GM12872 (cell line): ENCODE results near the gene ANKRD13D.

Experiments used
- TF ChIP-seq, protein P1 (sequence below): IDR thresholded peaks from 3 replicates; pipeline ENCODE4 v1.5.1; 2011; ENCODE audit warnings: low read depth, mild to moderate bottlenecking, low read length, moderate library complexity; ENCODE audit not compliant: insufficient read depth

The ANKRD13D gene

DNA sequence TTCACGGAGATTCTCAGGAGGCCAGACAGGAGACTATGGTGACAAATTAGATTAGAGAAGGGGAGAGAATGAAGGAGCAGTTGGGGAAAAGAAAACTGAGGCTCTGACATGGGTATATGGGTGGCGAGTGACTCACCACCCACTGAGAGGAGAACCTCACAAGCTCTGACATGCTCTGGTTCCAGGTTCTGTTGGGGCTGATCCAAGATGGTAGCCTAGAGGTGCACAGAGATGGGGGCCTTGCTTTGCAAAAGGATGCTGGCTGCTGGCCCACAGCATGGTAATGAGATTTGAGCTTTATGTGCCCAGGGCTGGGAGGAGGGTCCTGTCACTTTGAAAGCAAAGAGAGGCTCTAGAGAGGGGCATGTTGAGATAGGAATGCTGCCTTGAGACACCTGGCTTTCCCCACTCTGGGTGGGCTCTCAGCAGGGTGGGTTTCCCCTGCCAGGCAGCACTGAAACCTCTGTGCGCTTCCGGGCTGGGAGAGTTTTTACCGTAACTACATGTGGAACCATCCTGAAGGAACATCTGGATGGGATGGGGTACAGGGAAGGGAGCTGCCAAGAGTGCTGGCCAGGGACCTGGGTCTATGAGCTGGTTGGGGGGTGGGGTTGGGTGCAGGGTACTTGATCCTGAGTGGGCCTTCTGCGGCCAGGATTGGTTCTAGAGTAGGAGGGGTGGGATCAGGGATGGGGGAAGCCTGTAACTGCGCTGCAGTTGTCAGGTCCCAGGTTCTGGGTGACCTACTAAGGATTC, 24.0 kb upstream of the ANKRD13D start:
- TF ChIP-seq, protein P1, sequence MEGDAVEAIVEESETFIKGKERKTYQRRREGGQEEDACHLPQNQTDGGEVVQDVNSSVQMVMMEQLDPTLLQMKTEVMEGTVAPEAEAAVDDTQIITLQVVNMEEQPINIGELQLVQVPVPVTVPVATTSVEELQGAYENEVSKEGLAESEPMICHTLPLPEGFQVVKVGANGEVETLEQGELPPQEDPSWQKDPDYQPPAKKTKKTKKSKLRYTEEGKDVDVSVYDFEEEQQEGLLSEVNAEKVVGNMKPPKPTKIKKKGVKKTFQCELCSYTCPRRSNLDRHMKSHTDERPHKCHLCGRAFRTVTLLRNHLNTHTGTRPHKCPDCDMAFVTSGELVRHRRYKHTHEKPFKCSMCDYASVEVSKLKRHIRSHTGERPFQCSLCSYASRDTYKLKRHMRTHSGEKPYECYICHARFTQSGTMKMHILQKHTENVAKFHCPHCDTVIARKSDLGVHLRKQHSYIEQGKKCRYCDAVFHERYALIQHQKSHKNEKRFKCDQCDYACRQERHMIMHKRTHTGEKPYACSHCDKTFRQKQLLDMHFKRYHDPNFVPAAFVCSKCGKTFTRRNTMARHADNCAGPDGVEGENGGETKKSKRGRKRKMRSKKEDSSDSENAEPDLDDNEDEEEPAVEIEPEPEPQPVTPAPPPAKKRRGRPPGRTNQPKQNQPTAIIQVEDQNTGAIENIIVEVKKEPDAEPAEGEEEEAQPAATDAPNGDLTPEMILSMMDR: no peak

DNA sequence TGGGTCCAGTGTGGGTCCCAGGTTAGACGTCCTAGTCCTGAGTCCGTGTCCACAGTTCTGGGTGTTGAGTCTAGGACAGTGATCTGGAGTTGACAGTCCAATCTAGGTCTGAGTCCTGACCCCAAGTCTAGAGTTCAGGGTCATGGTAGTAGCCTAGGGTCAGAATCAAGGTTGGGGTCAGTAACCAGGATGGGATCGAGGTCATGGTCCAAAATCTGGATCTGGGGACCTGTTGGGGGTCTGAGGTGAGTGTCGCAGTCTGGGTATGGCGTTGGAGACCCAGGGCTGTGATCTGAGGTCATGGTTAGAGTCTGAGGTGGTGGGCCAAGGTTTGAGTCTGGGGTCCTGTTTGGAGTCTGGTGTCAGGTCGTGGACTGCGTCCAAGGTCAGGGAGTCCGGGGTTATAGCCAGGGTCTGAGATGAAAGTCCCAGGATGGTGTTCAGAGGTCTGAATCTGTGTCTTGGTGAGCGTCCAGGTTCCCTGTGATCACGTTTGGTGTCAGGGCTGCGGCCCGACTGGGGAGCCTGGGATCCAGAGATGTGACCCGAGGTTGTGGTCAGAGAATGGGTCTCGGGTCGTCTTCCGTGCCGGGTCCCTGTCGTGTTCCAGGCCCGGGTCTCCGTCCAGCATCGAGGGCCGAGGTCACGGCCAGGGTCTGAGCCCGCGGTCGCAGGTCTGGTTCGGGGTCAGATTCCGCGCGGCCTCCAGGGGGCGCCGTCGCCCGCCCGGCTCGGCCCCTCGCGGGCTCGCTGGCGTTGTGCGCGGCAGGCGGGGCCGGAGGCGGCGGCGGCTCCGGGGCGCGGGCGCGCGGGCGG, 23.3 kb upstream of the ANKRD13D start:
- TF ChIP-seq, protein P1: peak; percentile 70

DNA sequence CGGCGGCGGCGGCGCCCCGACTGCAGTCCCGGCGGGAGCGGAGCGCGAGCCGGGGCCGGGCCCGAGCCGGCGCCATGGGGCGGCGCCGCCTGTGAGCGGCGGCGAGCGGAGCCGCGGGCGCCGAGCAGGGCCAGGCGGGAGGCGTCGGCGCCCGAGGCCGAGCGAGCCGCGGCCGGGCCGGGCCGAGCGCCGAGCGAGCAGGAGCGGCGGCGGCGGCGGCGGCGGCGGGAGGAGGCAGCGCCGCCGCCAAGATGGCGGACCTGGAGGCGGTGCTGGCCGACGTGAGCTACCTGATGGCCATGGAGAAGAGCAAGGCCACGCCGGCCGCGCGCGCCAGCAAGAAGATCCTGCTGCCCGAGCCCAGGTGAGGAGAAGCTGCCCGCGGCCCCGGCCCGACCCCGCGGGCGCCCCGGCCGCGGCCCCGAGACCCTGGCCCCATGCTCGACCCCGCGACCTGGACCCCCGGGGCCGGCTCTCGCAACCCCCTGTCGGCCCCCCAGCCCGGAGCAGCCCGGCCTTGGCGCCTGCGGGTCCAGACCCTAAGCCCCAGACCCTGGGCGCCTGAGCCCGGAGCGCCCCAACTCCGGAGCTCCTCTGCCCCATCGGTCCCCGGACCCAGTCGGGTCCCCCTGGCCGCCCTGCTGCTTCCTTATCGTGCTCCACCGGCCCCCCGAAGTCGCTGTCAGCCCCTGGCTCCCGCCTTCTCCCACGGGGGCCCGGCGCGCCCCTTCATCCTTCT, 22.5 kb upstream of the ANKRD13D start, which contains the start of gene GRK2:
GRK2 (plus strand) TSS at position 25 of the 739 bp plus-strand sequence; CDS start at position 252, 227 bp downstream.
- TF ChIP-seq, protein P1: no peak

- TF ChIP-seq, protein P1: no peak
Measured at GRCh38 chr11:67267188-67268080, 21.7 kb upstream of the ANKRD13D start.

GRCh38 chr11:67268081-67268961, 20.8 kb upstream of the ANKRD13D start:
- TF ChIP-seq, protein P1: 0 out of 3 replicates have a peak, but pooled peaks have one; percentile 9

- TF ChIP-seq, protein P1: no peak
Measured at GRCh38 chr11:67268962-67269268, 20.2 kb upstream of the ANKRD13D start.
